HG02973 (cell line): ENCODE data around the gene COBL.

ENCODE experiments used
- ATAC-seq: cut with Tn5 transposase; IDR thresholded peaks from one replicate; pipeline ENCODE4 v1.9.1; 2021; ENCODE audit warnings: moderate library complexity; ENCODE audit not compliant: unreplicated experiment

Gene COBL

GRCh38 chr7:51029701-51030191 is 286.9 kb downstream of the COBL start:
- ATAC-seq = no peak

GRCh38 chr7:51029131-51029530 is 287.5 kb downstream of the COBL start:
- no peak for ATAC-seq

GRCh38 chr7:51027935-51028830 is 288.4 kb downstream of the COBL start:
- no peak for ATAC-seq

GRCh38 chr7:51027106-51027934 is 289.3 kb downstream of the COBL start:
- no peak for ATAC-seq

DNA sequence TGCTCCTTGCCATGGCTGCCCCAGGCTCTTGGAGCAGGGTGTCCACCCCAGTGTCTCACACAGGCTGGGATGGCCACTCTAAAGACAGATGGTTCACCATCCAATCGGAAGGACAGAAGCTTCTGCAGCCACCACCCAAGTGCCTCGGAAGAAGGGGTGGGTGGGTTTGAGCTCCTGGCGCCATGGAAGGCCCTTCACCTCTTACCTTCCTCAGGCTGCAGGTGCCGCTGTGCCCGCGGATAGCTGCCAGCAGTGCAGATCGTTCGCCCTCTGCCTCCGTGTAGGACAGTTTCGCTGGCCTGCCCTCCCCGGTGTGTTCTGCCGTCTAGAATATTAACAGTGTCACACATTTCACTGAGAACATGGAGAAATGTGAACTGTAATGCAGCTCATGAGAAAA is 290.3 kb downstream of the COBL start:
- ATAC-seq = no peak

GRCh38 chr7:51025668-51026067 is 290.9 kb downstream of the COBL start:
- no peak for ATAC-seq

DNA sequence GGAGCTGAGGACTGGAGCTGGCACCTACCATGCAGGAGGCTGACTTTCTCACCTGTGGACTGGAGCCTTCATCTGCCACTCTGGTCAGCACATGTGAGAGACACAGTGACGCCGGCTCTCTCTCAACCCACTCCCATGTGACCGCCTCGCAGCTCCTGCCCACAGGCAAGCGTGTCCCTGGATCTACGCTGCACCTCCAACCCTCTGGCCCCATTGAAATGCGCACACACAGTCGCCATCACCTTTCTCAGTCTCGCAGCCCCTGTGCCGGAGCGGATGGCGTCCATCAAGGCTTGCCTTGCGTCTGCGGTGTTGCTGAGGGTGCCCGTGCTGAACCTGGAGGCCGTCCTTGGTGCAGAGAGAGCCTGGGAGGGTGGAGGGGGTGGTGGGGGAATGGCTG is 291.7 kb downstream of the COBL start:
- ATAC-seq = no peak

DNA sequence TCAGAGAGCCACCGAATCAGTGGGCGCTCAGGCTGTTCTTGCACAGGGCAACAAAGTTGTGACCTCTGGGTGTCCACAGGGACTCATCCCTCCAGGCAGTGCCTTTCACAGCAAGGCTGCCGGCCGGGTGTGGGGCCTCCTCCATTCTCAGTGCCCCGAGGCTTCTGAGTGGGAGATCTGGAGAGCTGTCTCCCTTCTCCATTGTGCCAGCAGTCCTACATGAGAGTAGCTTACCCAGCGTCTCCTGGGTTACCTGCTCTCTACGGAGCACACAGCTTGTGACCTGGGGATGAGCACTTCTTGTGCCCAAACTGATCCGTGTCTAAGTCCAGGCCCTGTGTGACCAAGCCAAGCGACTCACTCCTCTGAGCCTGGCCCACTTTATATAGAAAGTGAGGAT is 293.1 kb downstream of the COBL start:
- no peak for ATAC-seq

DNA sequence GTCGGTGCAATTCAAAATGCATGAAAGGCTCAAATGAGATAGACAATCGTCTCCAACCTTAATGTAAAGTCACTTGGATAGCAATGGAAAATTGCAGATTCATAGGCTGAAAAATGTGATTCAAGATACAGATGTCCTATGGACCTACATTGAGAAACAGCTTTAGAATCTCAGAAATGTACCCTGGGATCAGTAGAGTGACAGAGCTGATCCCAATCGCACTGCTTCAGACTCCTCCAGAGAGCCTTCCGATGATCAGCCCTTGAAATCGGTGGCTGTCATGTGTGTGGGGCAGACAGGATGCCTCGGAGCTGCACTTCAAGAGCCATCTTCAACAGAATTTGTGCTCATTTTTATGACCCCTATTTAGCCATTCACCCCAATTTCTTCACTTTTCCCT is 293.8 kb downstream of the COBL start:
- ATAC-seq = no peak

DNA sequence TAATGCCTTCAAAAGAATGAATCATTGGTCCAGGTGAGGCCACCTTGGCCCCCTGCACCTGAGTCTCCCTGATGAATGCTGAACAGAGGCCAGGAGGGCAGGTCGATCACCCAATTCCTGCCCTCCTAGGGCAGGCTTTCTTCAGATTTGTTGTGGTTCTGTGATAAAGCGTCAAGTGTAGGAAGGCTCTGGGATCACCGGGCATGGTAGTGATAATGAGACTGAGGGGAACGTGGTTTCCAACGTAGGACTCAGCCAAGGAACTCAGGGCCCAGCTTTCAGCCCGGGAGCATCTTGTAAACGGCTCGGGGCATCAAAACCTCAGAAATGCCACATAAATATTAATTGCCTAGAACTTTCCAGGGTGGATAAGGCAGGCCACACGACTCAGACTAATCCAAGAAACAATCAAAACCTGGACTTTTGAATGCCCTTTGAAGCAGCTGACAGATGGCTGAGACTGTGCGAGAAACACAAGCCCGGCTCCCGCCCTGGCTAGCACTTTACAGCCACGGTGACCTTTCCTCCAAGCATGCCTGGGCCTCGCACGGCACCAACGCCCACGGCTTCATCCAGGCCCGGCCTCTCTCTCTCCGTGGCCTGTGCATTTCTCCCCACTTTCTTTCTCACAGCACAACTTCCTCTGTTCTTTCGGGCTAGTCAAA is 294.6 kb downstream of the COBL start:
- ATAC-seq = no peak

DNA sequence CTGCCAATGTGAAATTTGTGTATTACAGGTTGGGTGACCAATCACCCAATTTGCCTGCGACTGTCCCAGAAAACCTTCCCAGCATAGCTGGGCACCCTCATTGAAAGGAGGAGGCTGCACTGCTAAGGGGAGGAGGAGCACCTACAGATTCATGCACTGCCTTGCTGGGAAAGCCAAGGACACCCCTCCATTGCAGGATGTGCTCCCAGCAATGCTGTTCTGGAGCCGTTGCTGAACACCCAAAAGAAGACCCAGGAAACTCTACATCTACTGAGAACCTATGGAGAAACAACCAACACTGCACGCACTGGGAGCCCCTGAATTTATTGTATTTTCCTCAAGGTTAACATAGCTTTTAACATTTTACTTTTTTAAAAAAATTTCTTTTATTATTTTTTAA is 295.7 kb downstream of the COBL start:
- ATAC-seq = no peak

GRCh38 chr7:51019891-51020870 is 296.4 kb downstream of the COBL start:
- no peak for ATAC-seq

GRCh38 chr7:51019191-51019844 is 297.3 kb downstream of the COBL start:
- no peak for ATAC-seq

GRCh38 chr7:51017576-51018535 is 298.8 kb downstream of the COBL start:
- no peak for ATAC-seq

DNA sequence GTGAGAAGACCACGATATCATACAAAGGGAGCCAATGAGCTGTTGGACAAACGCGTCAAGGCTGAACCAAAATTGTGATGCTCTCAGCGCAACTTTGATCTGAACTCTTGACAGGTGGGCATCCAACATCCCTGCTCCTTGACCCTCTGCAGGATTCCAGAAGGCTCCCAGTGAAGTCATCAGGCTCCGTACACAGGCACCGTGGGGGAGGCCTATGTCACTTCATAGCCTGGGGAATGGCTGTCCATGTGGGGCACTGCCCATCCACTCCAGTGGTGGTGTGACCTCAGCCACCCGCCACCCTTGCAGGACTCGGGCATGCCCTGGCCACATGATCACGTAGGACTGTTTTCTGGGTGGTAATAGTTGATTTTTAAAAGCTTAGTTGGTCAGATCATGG is 300.1 kb downstream of the COBL start:
- ATAC-seq = no peak

GRCh38 chr7:51015581-51015980 is 301.0 kb downstream of the COBL start:
- no peak for ATAC-seq

DNA sequence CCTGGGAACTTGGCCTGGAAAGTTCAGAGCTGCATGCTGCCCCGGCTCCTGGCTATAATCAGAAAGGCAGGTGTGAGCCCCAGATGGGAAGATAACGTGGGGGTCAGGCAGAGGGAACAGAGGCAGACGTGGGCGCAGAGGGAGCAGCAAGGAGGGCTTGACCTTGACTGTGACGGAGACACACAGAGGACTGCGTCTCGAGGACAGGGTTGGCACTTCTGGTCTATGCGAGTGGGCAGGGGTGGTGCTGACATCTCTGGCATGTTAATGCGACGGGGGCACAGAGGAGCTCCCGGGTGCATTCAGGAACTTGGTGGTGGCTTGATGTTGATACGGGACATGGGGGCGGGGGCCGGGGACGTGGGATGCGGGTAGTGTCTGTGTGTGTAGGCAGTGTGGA is 301.8 kb downstream of the COBL start:
- no peak for ATAC-seq

DNA sequence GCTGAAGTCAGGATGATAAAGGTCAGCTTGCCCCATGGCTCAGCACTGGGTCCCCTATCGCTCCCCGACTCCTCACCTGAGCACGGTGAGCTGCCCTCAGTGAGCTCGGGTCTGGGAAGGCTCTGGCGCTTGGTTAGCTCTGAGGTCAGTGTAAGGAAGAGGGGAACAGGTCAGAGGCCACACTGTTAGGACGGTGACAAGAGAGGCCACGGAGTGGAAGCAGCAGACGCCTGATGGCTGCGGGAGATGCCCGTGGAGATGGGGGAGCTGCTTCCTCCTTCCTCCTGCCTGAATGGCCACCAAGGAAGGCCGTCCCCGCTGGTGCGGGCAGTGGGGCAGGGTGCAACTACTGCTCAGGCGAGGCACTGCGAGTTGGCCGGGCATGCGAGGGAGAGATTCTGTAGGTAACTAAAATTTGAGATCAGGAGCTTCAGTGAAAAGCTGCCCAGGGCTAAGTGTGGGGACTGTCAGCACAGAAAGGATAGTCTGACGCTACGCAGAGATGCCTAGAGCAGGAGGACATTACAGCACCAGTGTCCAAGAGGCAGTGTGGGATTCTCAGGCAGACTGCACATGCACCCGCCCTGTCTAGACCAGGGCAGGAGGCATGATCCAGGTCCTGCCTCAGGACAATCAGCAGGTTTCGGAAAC is 302.6 kb downstream of the COBL start:
- ATAC-seq = no peak
